HCT116 (cell line): ENCODE data around the gene GNG13. TPM values are rescaled to one million over a fixed set of nuclear protein-coding genes. Genes with fewer than 3 reads are reported as not detected.

ENCODE experiments used
- ATAC-seq: fragments of 200-7000 bp; cut with Tn5 transposase; 2 replicates; pipeline ENCODE4 v1.9.1; 2020; ENCODE audit warnings: mild to moderate bottlenecking, moderate library complexity
- BruUV-seq: library from RNA; stranded (reverse); fragments of 400-500 nt; replicated peaks from 2 replicates; lab custom pipeline; 2021; lab: Mats Ljungman, UMichigan
- CTCF ChIA-PET: fragments of 300-600 bp; sonication (Branson Sonifier 250); formaldehyde crosslinking; loops from one replicate; lab custom pipeline; 2021; ENCODE audit warnings: antibody characterized with exemption; lab: Charles Lee
- POLR2A ChIA-PET: fragments of 300-600, 350-600 bp; sonication (Branson Sonifier 250); formaldehyde crosslinking; loops from one replicate; lab custom pipeline; 2021; ENCODE audit warnings: antibody characterized with exemption; lab: Charles Lee
- RAD21 ChIA-PET, 2 experiments: fragments of 300-600 bp; sonication (Branson Sonifier 250); formaldehyde crosslinking; loops; one replicate each; lab custom pipeline; 2023; ENCODE audit warnings: low total read pairs in 2 of 2; ENCODE audit not compliant: uncharacterized antibody in 2 of 2, unreplicated experiment in 2 of 2, low non-redundant PET in 1 of 2; lab: Charles Lee
- DNase-seq: peaks from one replicate; pipeline ENCODE4 v3.0.0-alpha.2; 2010; ENCODE audit warnings: low read depth, low spot score
- H2AFZ ChIP-seq: fragments of 200-600 bp; shearing (Covaris generic), sonication (generic); 2 replicates; pipeline ENCODE4 v1.6.1; 2017; ENCODE audit warnings: low read depth, mixed run types, mixed read lengths, antibody characterized with exemption, low read length; ENCODE audit not compliant: poor library complexity, severe bottlenecking
- H3K27ac ChIP-seq: 2 replicates; pipeline ENCODE4 v1.5.1; 2012; ENCODE audit warnings: low read depth, low read length
- H3K27me3 ChIP-seq: fragments of 200-600 bp; sonication (generic); 2 replicates; pipeline ENCODE4 v1.6.1; 2016; ENCODE audit warnings: mixed run types, low read length, mixed read lengths; ENCODE audit not compliant: insufficient read depth
- H3K36me3 ChIP-seq, 2 experiments: fragments of 200-500 bp in 1 of 2; fragments of 200-600 bp in 1 of 2; sonication (Bioruptor generic) in 1 of 2; sonication (generic) in 1 of 2; 2 replicates each; pipeline versions ENCODE4 v1.5.1 to v1.6.1; 2014 to 2016; ENCODE audit warnings: low read length in 2 of 2, inconsistent platforms in 1 of 2, mixed read lengths in 1 of 2, mixed run types in 1 of 2; ENCODE audit not compliant: insufficient read depth in 2 of 2, control insufficient read depth in 1 of 2
- H3K4me1 ChIP-seq, 2 experiments: fragments of 200-600 bp in 1 of 2; sonication (generic) in 1 of 2; 2 replicates each; pipeline versions ENCODE4 v1.5.1 to v1.6.1; 2012 to 2017; ENCODE audit warnings: low read length in 2 of 2, inconsistent platforms in 1 of 2, mild to moderate bottlenecking in 1 of 2, mixed read lengths in 1 of 2, mixed run types in 1 of 2, moderate library complexity in 1 of 2; ENCODE audit not compliant: insufficient read depth in 2 of 2, control insufficient read depth in 1 of 2
- H3K4me2 ChIP-seq: fragments of 200-600 bp; sonication (generic); 2 replicates; pipeline ENCODE4 v1.6.1; 2017; ENCODE audit warnings: mixed run types, low read length, mixed read lengths
- H3K4me3 ChIP-seq, 2 experiments: fragments of 200-600 bp in 1 of 2; sonication (generic) in 1 of 2; replicated peaks in 1 of 2; 2 replicates each; pipeline ENCODE4 v1.5.1; 2011 to 2016; ENCODE audit warnings: low read length in 2 of 2, control low read depth in 1 of 2, low read depth in 1 of 2, mild to moderate bottlenecking in 1 of 2, mixed read lengths in 1 of 2, mixed run types in 1 of 2
- H3K79me2 ChIP-seq: fragments of 200-600 bp; sonication (generic); 2 replicates; pipeline ENCODE4 v1.6.1; 2017; ENCODE audit warnings: mild to moderate bottlenecking, mixed run types, low read length, moderate library complexity, mixed read lengths; ENCODE audit not compliant: insufficient read depth
- H3K9ac ChIP-seq: fragments of 200-600 bp; sonication (generic); 2 replicates; pipeline ENCODE4 v1.6.1; 2016; ENCODE audit warnings: low read length, mixed read lengths
- H3K9me2 ChIP-seq: fragments of 200-600 bp; sonication (generic), shearing (Covaris generic); 2 replicates; pipeline ENCODE4 v1.6.1; 2017; ENCODE audit warnings: mixed run types, mild to moderate bottlenecking, moderate library complexity; ENCODE audit not compliant: insufficient read depth
- H3K9me3 ChIP-seq, 2 experiments: fragments of 200-500 bp in 1 of 2; fragments of 200-600 bp in 1 of 2; sonication (Bioruptor generic) in 1 of 2; sonication (generic) in 1 of 2; 2 replicates each; pipeline ENCODE4 v1.6.1; 2014 to 2017; ENCODE audit warnings: low read length in 2 of 2, mixed read lengths in 2 of 2, inconsistent platforms in 1 of 2, low read depth in 1 of 2, mild to moderate bottlenecking in 1 of 2, mixed run types in 1 of 2, moderate library complexity in 1 of 2; ENCODE audit not compliant: control insufficient read depth in 1 of 2, insufficient read depth in 1 of 2
- H4K20me1 ChIP-seq: fragments of 200-600 bp; sonication (generic), shearing (Covaris generic); 2 replicates; pipeline ENCODE4 v1.6.1; 2017; ENCODE audit warnings: mixed run types, mild to moderate bottlenecking, moderate library complexity; ENCODE audit not compliant: insufficient read depth
- ATF3 ChIP-seq: IDR thresholded peaks from 2 replicates; pipeline ENCODE4 v1.6.1; 2012
- CBX3 ChIP-seq: IDR thresholded peaks from 2 replicates; pipeline ENCODE4 v1.6.1; 2012; ENCODE audit warnings: low read depth
- EGR1 ChIP-seq: IDR thresholded peaks from 2 replicates; pipeline ENCODE4 v1.6.1; 2012; ENCODE audit warnings: low read depth
- ELF1 ChIP-seq: IDR thresholded peaks from 2 replicates; pipeline ENCODE4 v1.6.1; 2012; ENCODE audit warnings: low read depth, borderline replicate concordance
- EZH2phosphoT487 ChIP-seq: fragments of 200-600 bp; IDR thresholded peaks from 2 replicates; pipeline ENCODE4 v1.6.1; 2018; ENCODE audit warnings: antibody characterized with exemption, borderline replicate concordance
- JUND ChIP-seq: IDR thresholded peaks from 2 replicates; pipeline ENCODE4 v1.6.1; 2012
- POLR2A ChIP-seq: IDR thresholded peaks from 2 replicates; pipeline ENCODE4 v1.7.0; 2011; ENCODE audit warnings: borderline replicate concordance; ENCODE audit not compliant: insufficient read depth, insufficient read length; ENCODE audit errors: extremely low read depth
- POLR2AphosphoS5 ChIP-seq: IDR thresholded peaks from 2 replicates; pipeline ENCODE4 v1.6.1; 2011; ENCODE audit warnings: mild to moderate bottlenecking, low read depth, low read length, moderate library complexity
- RAD21 ChIP-seq: IDR thresholded peaks from 2 replicates; pipeline ENCODE4 v1.6.1; 2012; ENCODE audit warnings: low read depth, mild to moderate bottlenecking
- SIN3A ChIP-seq: IDR thresholded peaks from 2 replicates; pipeline ENCODE4 v1.6.1; 2012; ENCODE audit warnings: low read depth
- SP1 ChIP-seq: IDR thresholded peaks from 2 replicates; pipeline ENCODE4 v1.6.1; 2012; ENCODE audit warnings: low read depth
- SRF ChIP-seq: IDR thresholded peaks from 2 replicates; pipeline ENCODE4 v1.6.1; 2012; ENCODE audit warnings: low read depth
- TCF7L2 ChIP-seq: IDR thresholded peaks from 2 replicates; pipeline ENCODE4 v1.7.0; 2011; ENCODE audit warnings: borderline replicate concordance, inconsistent platforms; ENCODE audit not compliant: insufficient read depth, insufficient read length; ENCODE audit errors: extremely low read depth
- YY1 ChIP-seq: IDR thresholded peaks from 2 replicates; pipeline ENCODE4 v1.6.1; 2011; ENCODE audit warnings: low read length, low read depth, moderate library complexity, mild to moderate bottlenecking; ENCODE audit not compliant: insufficient replicate concordance; ENCODE audit errors: extremely low read depth
- ZNF274 ChIP-seq: fragments of 200-500 bp; sonication (Bioruptor generic); IDR thresholded peaks from 2 replicates; pipeline ENCODE4 v1.6.1; 2014; ENCODE audit warnings: mild to moderate bottlenecking, low read depth, low read length, inconsistent platforms
- intact Hi-C: fragments of 100-400 bp; cut with micrococcal nuclease; formaldehyde crosslinking; loops from 2 replicates; pipeline ENCODE4 v1.10.0; 2022
- total RNA-seq: library from RNA; stranded (reverse); gene quantifications from one replicate; pipeline ENCODE4 v1.2.1, GENCODE V29; 2021; ENCODE audit not compliant: unreplicated experiment
- TF ChIP-seq, protein P1 (sequence below): IDR thresholded peaks from 2 replicates; pipeline ENCODE4 v1.6.1; 2012; ENCODE audit warnings: low read depth
- TF ChIP-seq, protein P2 (sequence below): IDR thresholded peaks from 2 replicates; pipeline ENCODE4 v1.6.1; 2011; ENCODE audit warnings: mild to moderate bottlenecking, low read length, moderate library complexity; ENCODE audit not compliant: insufficient replicate concordance; ENCODE audit errors: extremely low read depth
- TF ChIP-seq, protein P3 (sequence below): IDR thresholded peaks from 2 replicates; pipeline ENCODE4 v1.6.1; 2012

Gene GNG13
- total RNA-seq, 1 experiment from 2014 or later = not detected

DNA sequence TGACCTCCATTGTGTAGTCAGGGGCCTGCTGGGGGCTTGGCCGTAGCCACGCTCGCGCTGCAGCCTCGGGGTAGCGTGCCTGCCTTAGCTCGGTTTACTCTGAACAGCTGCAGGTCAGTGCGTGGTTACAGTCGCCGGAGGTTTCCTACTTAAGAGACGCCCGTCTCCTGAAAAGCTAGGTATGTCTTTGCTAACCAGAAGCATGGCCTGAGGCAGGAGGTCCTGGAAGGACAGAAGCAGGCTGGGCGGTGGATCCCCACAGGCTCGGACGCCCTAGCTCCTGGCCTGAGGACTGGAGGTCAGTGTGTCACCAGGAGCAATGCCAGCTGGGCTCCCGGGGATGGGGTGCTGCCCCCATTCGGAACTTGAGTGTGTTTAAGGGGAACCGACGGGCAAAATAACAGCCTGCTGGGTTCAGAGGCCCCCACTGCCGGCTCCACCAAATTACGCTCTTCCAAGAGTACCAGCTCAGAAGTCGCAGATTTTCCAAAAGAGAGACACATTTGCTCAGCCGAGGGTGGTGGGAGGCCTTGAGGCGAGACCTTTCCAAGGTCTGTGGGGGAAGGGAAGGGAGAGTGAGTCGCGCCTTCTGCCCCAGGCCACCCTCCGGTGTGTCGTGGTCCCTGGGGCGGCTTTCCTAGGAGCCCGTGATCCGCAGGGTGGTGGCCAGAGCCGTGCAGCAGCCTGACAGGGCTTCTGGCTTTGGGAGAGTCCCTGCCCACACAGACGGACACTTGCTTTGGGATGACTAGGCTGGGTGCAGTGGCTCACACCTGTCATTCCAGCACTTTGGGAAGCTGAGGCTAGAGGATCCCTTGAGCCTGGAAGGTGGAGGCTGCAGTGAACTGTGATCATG, 3.9 kb upstream of the GNG13 start:
- DNase-seq (no peak), ATAC-seq (no peak)
- Histone ChIP-seq H3K4me1 (peaks cover 8 to 37% of the 10 kb centered on the region in 2 experiments; a peak in 3 of 4 replicates), H3K9me3 (no peaks in the 10 kb centered on the region; a peak in 1 of 4 replicates), H3K27ac (no peak overlapping the region), H3K27me3 (no peaks in the 10 kb centered on the region), H3K9ac (no peak overlapping the region), H2AFZ (no peak overlapping the region), H3K4me3 (no peak overlapping the region), H3K36me3 (no peaks in the 10 kb centered on the region), H3K79me2 (peaks cover 10% of the 10 kb centered on the region; the same call in 1 of the 2 replicates), H3K4me2 (no peak overlapping the region), H3K9me2 (no peaks in the 10 kb centered on the region), H4K20me1 (no peaks in the 10 kb centered on the region)
- no TSS peak for BruUV-seq
- intact Hi-C loops = no loop called here
- CTCF ChIA-PET = no interaction called here
- POLR2A ChIA-PET = no interaction called here
- TF ChIP-seq TCF7L2 (no peak), EGR1 (no peak), RAD21 (no peak), EZH2phosphoT487 (no peak), CBX3 (no peak), POLR2AphosphoS5 (no peak), POLR2A (no peak), SIN3A (no peak), ELF1 (no peak), YY1 (no peak), SP1 (no peak), ATF3 (no peak), JUND (no peak), SRF (no peak), ZNF274 (no peak)
- TF ChIP-seq, protein P1, sequence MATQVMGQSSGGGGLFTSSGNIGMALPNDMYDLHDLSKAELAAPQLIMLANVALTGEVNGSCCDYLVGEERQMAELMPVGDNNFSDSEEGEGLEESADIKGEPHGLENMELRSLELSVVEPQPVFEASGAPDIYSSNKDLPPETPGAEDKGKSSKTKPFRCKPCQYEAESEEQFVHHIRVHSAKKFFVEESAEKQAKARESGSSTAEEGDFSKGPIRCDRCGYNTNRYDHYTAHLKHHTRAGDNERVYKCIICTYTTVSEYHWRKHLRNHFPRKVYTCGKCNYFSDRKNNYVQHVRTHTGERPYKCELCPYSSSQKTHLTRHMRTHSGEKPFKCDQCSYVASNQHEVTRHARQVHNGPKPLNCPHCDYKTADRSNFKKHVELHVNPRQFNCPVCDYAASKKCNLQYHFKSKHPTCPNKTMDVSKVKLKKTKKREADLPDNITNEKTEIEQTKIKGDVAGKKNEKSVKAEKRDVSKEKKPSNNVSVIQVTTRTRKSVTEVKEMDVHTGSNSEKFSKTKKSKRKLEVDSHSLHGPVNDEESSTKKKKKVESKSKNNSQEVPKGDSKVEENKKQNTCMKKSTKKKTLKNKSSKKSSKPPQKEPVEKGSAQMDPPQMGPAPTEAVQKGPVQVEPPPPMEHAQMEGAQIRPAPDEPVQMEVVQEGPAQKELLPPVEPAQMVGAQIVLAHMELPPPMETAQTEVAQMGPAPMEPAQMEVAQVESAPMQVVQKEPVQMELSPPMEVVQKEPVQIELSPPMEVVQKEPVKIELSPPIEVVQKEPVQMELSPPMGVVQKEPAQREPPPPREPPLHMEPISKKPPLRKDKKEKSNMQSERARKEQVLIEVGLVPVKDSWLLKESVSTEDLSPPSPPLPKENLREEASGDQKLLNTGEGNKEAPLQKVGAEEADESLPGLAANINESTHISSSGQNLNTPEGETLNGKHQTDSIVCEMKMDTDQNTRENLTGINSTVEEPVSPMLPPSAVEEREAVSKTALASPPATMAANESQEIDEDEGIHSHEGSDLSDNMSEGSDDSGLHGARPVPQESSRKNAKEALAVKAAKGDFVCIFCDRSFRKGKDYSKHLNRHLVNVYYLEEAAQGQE = no peak
- TF ChIP-seq, protein P2, sequence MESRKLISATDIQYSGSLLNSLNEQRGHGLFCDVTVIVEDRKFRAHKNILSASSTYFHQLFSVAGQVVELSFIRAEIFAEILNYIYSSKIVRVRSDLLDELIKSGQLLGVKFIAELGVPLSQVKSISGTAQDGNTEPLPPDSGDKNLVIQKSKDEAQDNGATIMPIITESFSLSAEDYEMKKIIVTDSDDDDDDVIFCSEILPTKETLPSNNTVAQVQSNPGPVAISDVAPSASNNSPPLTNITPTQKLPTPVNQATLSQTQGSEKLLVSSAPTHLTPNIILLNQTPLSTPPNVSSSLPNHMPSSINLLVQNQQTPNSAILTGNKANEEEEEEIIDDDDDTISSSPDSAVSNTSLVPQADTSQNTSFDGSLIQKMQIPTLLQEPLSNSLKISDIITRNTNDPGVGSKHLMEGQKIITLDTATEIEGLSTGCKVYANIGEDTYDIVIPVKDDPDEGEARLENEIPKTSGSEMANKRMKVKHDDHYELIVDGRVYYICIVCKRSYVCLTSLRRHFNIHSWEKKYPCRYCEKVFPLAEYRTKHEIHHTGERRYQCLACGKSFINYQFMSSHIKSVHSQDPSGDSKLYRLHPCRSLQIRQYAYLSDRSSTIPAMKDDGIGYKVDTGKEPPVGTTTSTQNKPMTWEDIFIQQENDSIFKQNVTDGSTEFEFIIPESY = no peak
- TF ChIP-seq, protein P3, sequence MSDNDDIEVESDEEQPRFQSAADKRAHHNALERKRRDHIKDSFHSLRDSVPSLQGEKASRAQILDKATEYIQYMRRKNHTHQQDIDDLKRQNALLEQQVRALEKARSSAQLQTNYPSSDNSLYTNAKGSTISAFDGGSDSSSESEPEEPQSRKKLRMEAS = no peak
- RAD21 ChIA-PET = interaction anchor here in 1 of 2 experiments (0.8 kb wide), 1 partner anchor 92 kb away, joined by 3 read pairs; no protein-coding TSS in a partner anchor
